A549 treated with Hydrocortisone at 1 μM for 4 hours (cell line): ENCODE data around the gene CD82. TPM values are rescaled to one million over a fixed set of nuclear protein-coding genes. Genes with fewer than 3 reads are reported as not detected.

Experiments used
- total RNA-seq: library from RNA; stranded (reverse); fragments of 200-300 nt; extraction: Qiagen RNA extraction; gene quantifications from 5 replicates; pipeline ENCODE4 v1.2.3, GENCODE V29; 2022

Gene CD82, protein sequence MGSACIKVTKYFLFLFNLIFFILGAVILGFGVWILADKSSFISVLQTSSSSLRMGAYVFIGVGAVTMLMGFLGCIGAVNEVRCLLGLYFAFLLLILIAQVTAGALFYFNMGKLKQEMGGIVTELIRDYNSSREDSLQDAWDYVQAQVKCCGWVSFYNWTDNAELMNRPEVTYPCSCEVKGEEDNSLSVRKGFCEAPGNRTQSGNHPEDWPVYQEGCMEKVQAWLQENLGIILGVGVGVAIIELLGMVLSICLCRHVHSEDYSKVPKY
- total RNA-seq, result 4.3 to 7.7 TPM (median 5.3 TPM) in 5 replicates

DNA sequence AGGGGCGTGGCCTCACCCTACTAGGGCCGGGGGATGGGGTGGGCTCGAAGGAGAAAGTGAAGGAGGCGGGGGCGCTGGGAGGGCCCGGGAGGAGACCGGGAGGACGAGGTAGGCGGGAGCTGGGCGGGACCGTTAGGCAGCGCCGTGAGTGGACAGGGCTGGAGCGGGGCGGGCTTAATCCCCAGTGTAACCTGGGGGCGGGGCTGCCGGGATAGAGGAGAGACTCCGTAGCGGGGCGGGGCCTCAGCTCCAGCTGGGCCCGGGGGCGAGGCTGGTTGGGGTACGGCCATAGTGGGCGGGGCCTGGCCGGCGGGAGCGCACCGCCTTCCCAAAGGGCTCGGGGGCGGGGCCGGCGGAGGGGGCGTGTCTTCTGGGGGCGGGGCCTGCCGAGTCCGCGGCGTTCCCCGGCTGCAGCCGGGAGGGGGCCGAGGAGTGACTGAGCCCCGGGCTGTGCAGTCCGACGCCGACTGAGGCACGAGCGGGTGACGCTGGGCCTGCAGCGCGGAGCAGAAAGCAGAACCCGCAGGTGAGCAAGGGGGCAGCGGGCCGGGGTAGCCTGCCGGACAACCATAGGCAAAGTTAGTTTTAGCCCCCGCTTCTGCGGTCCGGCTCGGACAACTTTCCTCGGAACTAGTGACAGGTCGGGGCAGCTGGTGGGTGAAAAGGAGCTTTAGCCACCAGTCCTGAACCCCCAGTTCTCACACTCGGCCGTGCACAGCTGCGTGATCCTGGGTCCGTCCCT, at the start of gene CD82:
Gene CD82, plus strand, starts transcription at position 453 of the 742 bp plus-strand sequence. CDS start 29,000 bp downstream, outside the sequence.

Other genes with a start within 250 kb of the CD82 start
- 2.6 to 3.6 TPM (median 3.5 TPM) in 5 replicates for gene TSPAN18, start 161.3 kb downstream of the CD82 start, total RNA-seq